GM08714 (cell line): Measurements from ENCODE around the gene EZH2.

Source experiments
- H3K4me3 ChIP-seq: fragments of 200-500 bp; sonication (Bioruptor generic); 2 replicates; pipeline ENCODE4 v1.5.1; 2014; ENCODE audit warnings: mild to moderate bottlenecking, low read length, inconsistent platforms
- ZNF274 ChIP-seq: IDR thresholded peaks from 2 replicates; pipeline ENCODE4 v1.6.1; 2012; ENCODE audit warnings: mild to moderate bottlenecking, low read depth, low read length

The EZH2 gene

DNA sequence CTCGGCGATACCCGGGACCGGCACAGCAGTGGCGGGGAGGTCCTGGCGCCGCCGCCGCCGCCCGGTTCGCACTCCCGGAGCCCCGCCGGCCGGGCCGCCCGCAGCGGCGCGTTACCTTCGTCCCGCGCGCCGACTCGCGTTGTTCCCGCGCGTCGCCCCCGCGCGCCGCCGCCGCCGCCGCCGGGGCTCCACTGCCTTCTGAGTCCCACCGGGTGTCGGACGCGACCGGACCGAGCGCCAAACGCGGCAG lies at the start of gene EZH2:
EZH2 (minus strand) TSS at position 243 of the 250 bp plus-strand sequence. CDS start 36,993 bp downstream, outside the sequence.
- no peak for TF ChIP-seq ZNF274
- H3K4me3 ChIP-seq = peak within 1 kb of the TSS; percentile 99

- H3K4me3 ChIP-seq = no peak overlapping the region
- TF ChIP-seq ZNF274 = no peak
Measured at GRCh38 chr7:148931470-148931869, 47.4 kb upstream of the EZH2 start.

DNA sequence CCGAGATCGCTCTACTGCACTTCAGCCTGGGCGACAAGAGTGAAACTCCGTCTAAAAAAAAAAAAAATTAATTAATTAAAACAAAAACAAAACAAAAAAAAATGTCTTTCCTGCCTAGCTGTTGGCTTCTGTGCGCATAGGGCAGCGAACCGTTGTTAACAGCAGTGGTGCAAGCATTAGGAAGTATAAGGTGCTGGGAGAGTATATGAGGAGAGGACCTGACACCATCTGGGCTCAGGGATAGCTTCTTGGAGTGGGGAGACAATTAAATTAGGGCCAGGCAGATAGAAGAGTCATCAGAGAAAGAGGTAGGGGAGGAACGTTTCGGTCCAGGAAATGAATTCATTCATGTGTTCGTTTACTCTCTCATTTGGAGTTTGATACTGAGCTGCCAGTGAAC lies 46.2 kb upstream of the EZH2 start:
- TF ChIP-seq ZNF274 = no peak
- H3K4me3 ChIP-seq = no peak overlapping the region

DNA sequence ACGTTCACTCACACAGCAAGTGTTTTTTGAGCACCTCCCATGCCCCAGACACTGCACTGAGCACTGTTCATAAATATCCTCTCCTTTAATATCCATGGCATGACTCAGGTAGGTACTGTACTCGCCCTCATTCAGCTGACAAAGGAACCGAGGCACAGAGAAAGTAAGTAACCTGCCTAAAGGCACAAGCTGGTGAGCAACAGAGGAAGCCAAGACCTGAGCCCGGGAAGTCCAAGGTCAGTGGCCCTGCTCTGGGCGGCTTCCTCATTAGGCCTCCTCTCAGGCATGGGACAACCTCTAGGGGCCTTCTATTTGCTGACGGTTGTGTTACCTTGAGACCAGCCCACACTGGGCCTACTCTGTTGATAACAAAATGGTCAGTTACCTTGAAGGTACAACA lies 45.1 kb upstream of the EZH2 start:
- TF ChIP-seq ZNF274 = no peak
- no peak overlapping the region for H3K4me3 ChIP-seq

DNA sequence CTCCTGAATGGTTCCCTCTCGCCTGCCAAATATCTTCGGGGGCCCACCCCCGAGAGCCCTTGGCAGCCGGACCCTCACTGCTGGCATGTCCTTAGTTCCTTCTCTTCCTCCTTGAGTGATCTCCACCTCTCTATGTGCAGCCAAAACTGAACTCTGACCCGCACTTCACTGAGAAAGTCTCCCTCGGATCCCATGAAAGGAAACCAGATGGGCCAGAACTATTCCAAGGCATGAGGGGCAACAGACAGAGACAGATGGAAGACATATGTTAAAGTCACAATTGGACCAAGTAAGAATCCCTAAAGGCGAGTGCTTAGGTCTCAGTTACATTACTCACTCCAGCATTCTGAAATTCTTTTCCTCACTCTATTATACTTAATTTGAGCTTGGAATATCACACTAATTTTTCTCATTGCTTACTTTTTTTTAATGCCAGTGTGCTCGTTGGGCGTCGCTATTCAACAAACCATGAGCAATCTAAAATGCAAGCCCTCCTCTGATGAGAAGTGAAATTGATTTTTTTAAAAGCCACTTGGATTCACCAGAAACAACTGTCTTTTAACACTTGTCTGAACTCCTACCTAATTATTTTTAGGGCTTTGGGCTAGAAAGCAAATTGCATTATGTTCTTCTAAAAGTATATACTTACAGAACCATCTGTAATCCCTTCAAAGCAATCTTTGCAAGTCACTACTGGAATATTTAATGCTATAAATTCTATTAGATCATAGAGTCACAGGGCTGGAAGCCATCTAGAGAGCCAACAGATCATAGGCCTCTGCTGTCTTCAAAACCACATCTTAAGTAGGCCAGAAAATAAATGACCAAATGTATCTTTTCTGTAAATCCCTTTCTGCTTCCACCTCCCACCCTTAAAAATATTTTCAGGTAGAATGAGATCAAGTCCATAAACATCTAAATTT lies 43.3 kb upstream of the EZH2 start:
- no peak for TF ChIP-seq ZNF274
- H3K4me3 ChIP-seq = no peak overlapping the region

DNA sequence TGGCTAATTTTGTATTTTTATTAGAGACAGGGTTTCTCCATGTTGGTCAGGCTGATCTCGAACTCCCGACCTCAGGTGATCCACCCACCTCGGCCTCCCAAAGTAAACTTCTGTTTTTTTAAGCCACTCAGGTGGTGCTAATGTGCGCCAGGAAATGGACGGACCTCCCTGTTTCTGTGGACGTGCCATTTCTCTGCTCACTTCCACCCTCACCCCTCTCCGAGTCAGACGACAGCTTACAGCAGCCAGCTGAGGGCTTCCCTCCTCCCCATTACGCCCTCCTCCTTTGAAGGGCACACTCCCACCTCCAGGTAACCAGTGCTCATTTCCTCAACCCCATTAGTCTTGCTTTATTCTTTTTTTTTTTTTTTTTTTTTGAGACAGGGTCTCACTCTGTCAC lies 41.7 kb upstream of the EZH2 start:
- no peak overlapping the region for H3K4me3 ChIP-seq
- no peak for TF ChIP-seq ZNF274

DNA sequence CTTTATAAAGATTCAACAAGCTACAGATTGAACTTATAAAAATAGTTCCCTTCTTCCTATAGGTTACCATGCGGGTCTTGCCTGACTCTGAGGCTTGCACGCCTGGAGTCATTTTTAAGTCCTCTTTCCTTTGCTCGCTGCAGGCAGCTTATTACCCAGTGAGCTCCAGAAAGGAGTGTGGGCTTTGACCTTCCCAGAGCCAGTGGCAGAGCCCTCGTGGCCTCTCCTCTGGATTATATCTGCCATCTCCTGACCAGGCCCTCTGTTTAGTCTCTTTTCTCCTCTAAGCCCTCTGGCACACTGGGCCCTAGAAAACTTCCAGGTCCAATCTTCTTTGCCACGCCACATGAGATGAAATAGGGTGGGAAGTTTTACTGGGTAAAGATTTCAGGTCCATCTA lies 39.9 kb upstream of the EZH2 start:
- TF ChIP-seq ZNF274 = no peak

GRCh38 chr7:148921806-148922205 lies 37.7 kb upstream of the EZH2 start:
- TF ChIP-seq ZNF274 = no peak
- H3K4me3 ChIP-seq = no peak overlapping the region

More for the DNA sequence above, 39.9 kb upstream of the EZH2 start:
- no peak overlapping the region for H3K4me3 ChIP-seq

DNA sequence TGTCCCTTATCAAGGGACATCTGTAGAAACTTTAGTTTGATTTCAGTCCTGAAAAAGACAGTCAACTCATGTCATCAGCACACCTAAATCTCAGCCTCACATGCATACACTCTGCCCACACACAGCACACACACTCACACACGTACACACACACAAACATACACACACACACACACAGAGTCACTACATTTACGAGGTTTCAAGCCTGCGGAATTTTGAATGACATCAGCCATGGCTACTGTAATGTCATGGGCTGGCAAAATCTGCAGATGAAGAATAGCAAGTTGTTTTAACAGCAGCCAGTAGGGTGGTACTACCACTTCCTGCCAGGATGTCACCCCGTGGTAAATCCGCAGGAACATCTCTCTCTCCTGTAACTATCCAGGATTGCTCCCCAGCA lies 37.1 kb upstream of the EZH2 start:
- no peak for TF ChIP-seq ZNF274
- H3K4me3 ChIP-seq = no peak overlapping the region

- TF ChIP-seq ZNF274 = no peak
- H3K4me3 ChIP-seq = no peak overlapping the region
Measured at GRCh38 chr7:148919859-148920258, 35.8 kb upstream of the EZH2 start.

- TF ChIP-seq ZNF274 = no peak
Measured at GRCh38 chr7:148918058-148918596, 34.0 kb upstream of the EZH2 start.

GRCh38 chr7:148916186-148916585 lies 32.1 kb upstream of the EZH2 start:
- H3K4me3 ChIP-seq = no peak overlapping the region
- TF ChIP-seq ZNF274 = no peak

More at GRCh38 chr7:148918058-148918596, 34.0 kb upstream of the EZH2 start:
- no peak overlapping the region for H3K4me3 ChIP-seq

DNA sequence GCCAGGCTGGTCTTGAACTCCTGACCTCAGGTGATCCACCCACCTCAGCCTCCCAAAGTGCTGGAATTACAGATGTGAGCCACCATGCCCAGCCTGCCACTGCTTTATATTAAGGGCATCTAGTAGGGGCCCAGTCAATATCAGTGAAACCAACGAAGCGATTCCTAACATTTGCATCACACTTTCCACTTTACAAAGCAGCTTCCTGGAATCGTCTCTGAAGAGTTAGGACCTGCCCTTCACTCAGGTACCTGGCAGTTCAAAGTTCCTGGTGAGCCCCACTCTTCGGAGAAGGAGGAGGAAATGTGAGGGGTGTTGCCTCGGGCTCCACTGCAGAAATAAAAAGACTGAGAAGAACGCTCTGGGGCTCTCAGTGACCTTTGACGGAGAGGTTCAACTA lies 31.1 kb upstream of the EZH2 start:
- H3K4me3 ChIP-seq = no peak overlapping the region
- TF ChIP-seq ZNF274 = no peak

DNA sequence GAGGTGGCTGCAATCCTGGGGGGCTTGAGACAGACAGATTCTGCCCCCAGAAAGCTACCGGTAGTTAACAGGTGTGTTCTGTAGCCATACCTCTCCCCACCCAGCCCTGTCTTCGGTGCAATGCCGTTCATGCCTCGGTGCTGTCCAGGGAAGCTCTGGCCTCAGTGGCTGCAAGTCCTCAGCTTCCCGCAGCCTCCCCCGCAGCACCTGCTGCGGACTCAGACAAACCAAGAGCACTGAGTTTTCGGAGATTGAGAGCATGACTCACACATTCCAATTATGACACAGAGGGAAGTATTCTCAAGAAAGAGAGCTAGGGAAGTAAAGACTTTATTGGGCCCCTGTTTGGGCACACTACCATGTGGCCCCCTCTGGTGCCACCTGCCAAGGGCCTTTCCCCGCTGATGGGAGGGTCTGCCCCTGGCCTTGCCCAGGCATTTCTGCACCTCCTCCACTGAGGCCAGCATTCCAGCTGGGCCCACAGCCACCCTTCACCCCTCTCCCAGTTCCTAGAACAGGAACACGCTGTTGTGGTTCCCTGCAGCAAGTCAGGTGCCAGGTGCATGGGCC lies 30.2 kb upstream of the EZH2 start:
- H3K4me3 ChIP-seq = no peak overlapping the region
- no peak for TF ChIP-seq ZNF274
